Prostate gland (tissue), 2 donors: Measurements from ENCODE around the gene WNK1.

Source experiments
- POLR2AphosphoS5 ChIP-seq: sonication (generic); formaldehyde crosslinking; IDR thresholded peaks from one replicate; pipeline ENCODE4 v1.6.1; 2017; ENCODE audit warnings: antibody characterized with exemption
- TF ChIP-seq, protein P1 (sequence below), 4 experiments: fragments of 200-600 bp in 2 of 4; fragments of 450-650 bp in 2 of 4; sonication (generic) in 2 of 4; IDR thresholded peaks; 1 replicate in 3 of 4; 2 replicates in 1 of 4; pipeline ENCODE4 v1.5.1; 2016 to 2019; ENCODE audit warnings: antibody characterized with exemption in 4 of 4, mild to moderate bottlenecking in 2 of 4, moderate library complexity in 2 of 4

- TF ChIP-seq POLR2AphosphoS5, result no peak
- TF ChIP-seq, protein P1, sequence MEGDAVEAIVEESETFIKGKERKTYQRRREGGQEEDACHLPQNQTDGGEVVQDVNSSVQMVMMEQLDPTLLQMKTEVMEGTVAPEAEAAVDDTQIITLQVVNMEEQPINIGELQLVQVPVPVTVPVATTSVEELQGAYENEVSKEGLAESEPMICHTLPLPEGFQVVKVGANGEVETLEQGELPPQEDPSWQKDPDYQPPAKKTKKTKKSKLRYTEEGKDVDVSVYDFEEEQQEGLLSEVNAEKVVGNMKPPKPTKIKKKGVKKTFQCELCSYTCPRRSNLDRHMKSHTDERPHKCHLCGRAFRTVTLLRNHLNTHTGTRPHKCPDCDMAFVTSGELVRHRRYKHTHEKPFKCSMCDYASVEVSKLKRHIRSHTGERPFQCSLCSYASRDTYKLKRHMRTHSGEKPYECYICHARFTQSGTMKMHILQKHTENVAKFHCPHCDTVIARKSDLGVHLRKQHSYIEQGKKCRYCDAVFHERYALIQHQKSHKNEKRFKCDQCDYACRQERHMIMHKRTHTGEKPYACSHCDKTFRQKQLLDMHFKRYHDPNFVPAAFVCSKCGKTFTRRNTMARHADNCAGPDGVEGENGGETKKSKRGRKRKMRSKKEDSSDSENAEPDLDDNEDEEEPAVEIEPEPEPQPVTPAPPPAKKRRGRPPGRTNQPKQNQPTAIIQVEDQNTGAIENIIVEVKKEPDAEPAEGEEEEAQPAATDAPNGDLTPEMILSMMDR (IDR thresholded peaks at IDR 0.05), result no peak
These were observed 198.8 kb downstream of the WNK1 start for GRCh38 chr12:951176-951575.
